Measurements from ENCODE around the gene RLF.

- TF ChIP-seq CTCF (IDR thresholded peaks at IDR 0.05) (no peak), POLR2A (IDR thresholded peaks at IDR 0.05) (no peak)
Measured at GRCh38 chr1:40218333-40218732, 57.1 kb downstream of the RLF start.
